ENCODE data around the gene HAPLN3. TPM values are rescaled to one million over a fixed set of nuclear protein-coding genes. Genes with fewer than 3 reads are reported as not detected.

The HAPLN3 gene
- total RNA-seq, 4 donors from 2014 or later, result 3.6 to 14.0 (median 5.8) TPM

DNA sequence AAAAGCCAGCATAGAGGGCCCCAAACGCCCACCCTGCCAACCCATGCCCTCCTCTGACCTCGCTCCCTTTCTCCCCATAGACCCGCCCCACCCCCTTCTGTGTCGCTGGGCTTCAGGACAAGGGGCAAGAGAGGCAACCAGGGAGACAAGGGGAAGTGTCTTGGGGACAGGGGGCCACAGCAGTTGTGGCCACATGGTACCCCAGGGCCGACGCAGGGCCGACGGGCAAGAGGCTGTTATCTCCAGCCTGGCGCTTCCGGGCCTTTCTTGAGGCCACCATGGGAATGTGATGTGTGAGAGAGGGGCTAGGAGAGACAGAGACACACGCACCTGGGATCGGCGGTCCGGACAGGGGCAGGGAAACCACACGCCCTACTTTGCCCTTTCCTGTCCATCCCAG lies 3.4 kb upstream of the HAPLN3 start:
- 84 to 92% methylated on average over 15 of the region's 15 CpGs for WGBS, 2 donors
- TF ChIP-seq, protein P1, sequence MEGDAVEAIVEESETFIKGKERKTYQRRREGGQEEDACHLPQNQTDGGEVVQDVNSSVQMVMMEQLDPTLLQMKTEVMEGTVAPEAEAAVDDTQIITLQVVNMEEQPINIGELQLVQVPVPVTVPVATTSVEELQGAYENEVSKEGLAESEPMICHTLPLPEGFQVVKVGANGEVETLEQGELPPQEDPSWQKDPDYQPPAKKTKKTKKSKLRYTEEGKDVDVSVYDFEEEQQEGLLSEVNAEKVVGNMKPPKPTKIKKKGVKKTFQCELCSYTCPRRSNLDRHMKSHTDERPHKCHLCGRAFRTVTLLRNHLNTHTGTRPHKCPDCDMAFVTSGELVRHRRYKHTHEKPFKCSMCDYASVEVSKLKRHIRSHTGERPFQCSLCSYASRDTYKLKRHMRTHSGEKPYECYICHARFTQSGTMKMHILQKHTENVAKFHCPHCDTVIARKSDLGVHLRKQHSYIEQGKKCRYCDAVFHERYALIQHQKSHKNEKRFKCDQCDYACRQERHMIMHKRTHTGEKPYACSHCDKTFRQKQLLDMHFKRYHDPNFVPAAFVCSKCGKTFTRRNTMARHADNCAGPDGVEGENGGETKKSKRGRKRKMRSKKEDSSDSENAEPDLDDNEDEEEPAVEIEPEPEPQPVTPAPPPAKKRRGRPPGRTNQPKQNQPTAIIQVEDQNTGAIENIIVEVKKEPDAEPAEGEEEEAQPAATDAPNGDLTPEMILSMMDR (IDR thresholded peaks at IDR 0.05), result no peak
- TF ChIP-seq POLR2A (IDR thresholded peaks at IDR 0.05), result no peak
- no peaks in the 10 kb centered on the region for H3K36me3 ChIP-seq
- no peak for DNase-seq
- H3K4me1 ChIP-seq, result peaks cover 21 to 35% of the 10 kb centered on the region in 2 donors
- no peaks in the 10 kb centered on the region for H3K27me3 ChIP-seq
- intact Hi-C loops (cut with DNase I), result loop anchor here (10.0 kb wide), 2 partner anchors 274 to 346 kb away; partner anchors contain the start of genes AEN and FANCI
- no peaks in the 10 kb centered on the region for H3K9me3 ChIP-seq
- no peak overlapping the region for H3K4me3 ChIP-seq (replicated peaks in 1 of 3)
- no peak overlapping the region for H3K27ac ChIP-seq

DNA sequence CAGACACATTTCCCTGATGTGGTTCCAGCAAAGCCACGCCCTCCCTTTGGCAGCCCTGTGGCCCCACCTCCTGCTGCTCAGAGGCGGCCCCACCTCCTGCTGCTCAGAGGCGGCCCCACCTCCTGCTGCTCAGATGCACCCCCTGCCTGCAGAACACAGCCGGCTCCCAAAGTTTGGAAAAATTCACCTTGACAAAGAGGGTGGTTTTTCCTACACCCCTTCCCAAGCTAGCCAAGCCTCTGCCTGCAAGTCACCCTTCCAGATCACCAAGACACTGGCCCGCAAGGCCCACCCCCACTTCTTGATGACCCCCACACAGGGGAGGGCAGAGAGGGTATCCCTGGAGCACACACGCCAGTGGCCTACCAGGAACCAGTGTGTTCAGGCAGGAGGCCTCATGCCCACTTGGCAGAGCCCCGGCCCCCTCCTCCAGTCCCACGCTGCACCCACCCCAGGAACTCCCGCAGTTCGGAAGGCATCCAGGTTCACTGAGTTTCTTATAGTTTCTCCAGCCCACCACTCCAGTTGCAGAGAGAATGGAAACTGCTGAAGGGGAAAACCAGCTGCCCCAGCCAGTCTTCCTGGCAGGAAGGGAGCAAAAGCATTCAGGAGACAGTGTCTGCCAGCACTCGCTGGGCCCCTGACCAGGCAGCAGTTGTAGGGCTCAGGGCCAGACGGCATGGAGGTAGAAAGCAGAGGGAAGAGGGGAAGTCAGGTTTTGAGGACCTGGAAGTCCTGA lies 2.3 kb upstream of the HAPLN3 start:
- H3K9me3 ChIP-seq, result no peaks in the 10 kb centered on the region
- H3K27ac ChIP-seq, result peak overlapping the region; percentile 36 to 85 (median 80)
- H3K27me3 ChIP-seq, result no peaks in the 10 kb centered on the region
- peaks cover 21 to 35% of the 10 kb centered on the region in 2 donors for H3K4me1 ChIP-seq
- H3K36me3 ChIP-seq, result no peaks in the 10 kb centered on the region
- TF ChIP-seq, protein P1 (IDR thresholded peaks at IDR 0.05), result peak; percentile 20 to 74 (median 58)
- peak in 1 of 2 donors; percentile 22 for TF ChIP-seq POLR2A (IDR thresholded peaks at IDR 0.05)
- intact Hi-C loops (cut with DNase I), result loop anchor here (10.0 kb wide), 2 partner anchors 273 to 347 kb away; partner anchors contain the start of genes AEN and FANCI
- WGBS, 2 donors, result 19 to 44% methylated on average over 5 to 12 of the region's 12 CpGs
- no peak overlapping the region for H3K4me3 ChIP-seq (replicated peaks in 1 of 3)
- DNase-seq, result peak; percentile 88 to 94

DNA sequence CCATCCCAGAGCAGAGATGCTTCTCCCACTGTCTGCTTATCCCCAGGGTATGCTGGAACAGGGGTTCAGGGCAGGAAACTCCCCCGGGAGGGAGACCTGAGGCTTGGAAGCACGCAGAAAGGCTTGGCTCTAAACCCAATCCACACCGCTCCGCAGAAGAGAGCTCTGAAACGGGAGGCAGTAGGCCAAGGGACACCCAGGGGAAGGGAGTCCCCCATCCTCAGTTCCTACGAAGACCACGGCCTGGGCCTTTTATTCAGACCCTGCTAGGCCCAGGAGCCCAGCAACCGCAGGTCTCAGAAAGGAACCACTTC lies 1.8 kb upstream of the HAPLN3 start:
- peak overlapping the region; percentile 36 to 80 (median 66) for H3K27ac ChIP-seq
- no peak for DNase-seq
- H3K4me1 ChIP-seq, result peaks cover 21 to 35% of the 10 kb centered on the region in 2 donors
- 29 to 53% methylated on average over 4 to 5 of the region's 8 CpGs for WGBS, 2 donors
- TF ChIP-seq, protein P1 (IDR thresholded peaks at IDR 0.05), result no peak
- TF ChIP-seq POLR2A (IDR thresholded peaks at IDR 0.05), result no peak
- intact Hi-C loops (cut with DNase I), result loop anchor here (10.0 kb wide), 2 partner anchors 272 to 348 kb away; partner anchors contain the start of genes AEN and FANCI
- no peaks in the 10 kb centered on the region for H3K9me3 ChIP-seq
- no peak overlapping the region for H3K4me3 ChIP-seq (replicated peaks in 1 of 3)
- H3K27me3 ChIP-seq, result no peaks in the 10 kb centered on the region
- no peaks in the 10 kb centered on the region for H3K36me3 ChIP-seq

- peak in 1 of 2 donors; percentile 9 for DNase-seq
- Histone ChIP-seq H3K27me3 (no peaks in the 10 kb centered on the region), H3K36me3 (no peaks in the 10 kb centered on the region), H3K9me3 (no peaks in the 10 kb centered on the region), H3K27ac (peak overlapping the region in 2 of 3 donors; percentile 36 to 80), H3K4me3 (replicated peaks in 1 of 3) (no peak overlapping the region), H3K4me1 (peaks cover 21 to 35% of the 10 kb centered on the region in 2 donors)
- intact Hi-C loops (cut with DNase I), result loop anchor here (10.0 kb wide), 2 partner anchors 272 to 348 kb away; partner anchors contain the start of genes AEN and FANCI
- TF ChIP-seq POLR2A (IDR thresholded peaks at IDR 0.05), result no peak
- TF ChIP-seq, protein P1 (IDR thresholded peaks at IDR 0.05), result no peak
- WGBS, 2 donors, result 65 to 70% methylated on average over 8 of the region's 8 CpGs
Measured at GRCh38 chr15:88896333-88897033, 1.1 kb upstream of the HAPLN3 start.
